Measurements from ENCODE around the gene TBC1D8B. TPM values are rescaled to one million over a fixed set of nuclear protein-coding genes. Genes with fewer than 3 reads are reported as not detected.
"Not testable (repeated sequence)": the region's sequence is repeated elsewhere in the genome, so short reads cannot be mapped to it uniquely, and the experiment has no call there.

Gene TBC1D8B
- 1.1 and 2.7 TPM in 2 replicates for total RNA-seq (2014; rRNA removed; shearing (Covaris generic))

GRCh38 chrX:106802388-106803275 lies at the start of gene TBC1D8B:
Gene TBC1D8B, plus strand, starts transcription at chrX:106802673. Its CDS starts 181 bp downstream, at chrX:106802854.
- peaks cover 26% of the 10 kb centered on the region for H3K27me3 ChIP-seq (ENCODE audit: control insufficient read depth, insufficient read depth, low read length)

GRCh38 chrX:106769288-106769687 lies 33.2 kb upstream of the TBC1D8B start:
- H3K36me3 ChIP-seq (replicated peaks; ENCODE audit: control insufficient read depth, insufficient read depth, low read length); H3K27me3 ChIP-seq (ENCODE audit: control insufficient read depth, insufficient read depth, low read length); H3K4me3 ChIP-seq (ENCODE audit: insufficient read depth, low read depth, low read length); DNase-seq: not testable (repeated sequence)

More at GRCh38 chrX:106802388-106803275, at the start of gene TBC1D8B:
- DNase-seq: peak; percentile 55
- peak within 1 kb of the TSS; percentile 65 for H3K4me3 ChIP-seq (ENCODE audit: insufficient read depth, low read depth, low read length)
- H3K36me3 ChIP-seq (replicated peaks; ENCODE audit: control insufficient read depth, insufficient read depth, low read length): no peaks in the 10 kb centered on the region

GRCh38 chrX:106774981-106775380 lies 27.5 kb upstream of the TBC1D8B start:
- Histone ChIP-seq H3K27me3 (ENCODE audit: control insufficient read depth, insufficient read depth, low read length) (no peaks in the 10 kb centered on the region), H3K36me3 (replicated peaks; ENCODE audit: control insufficient read depth, insufficient read depth, low read length) (no peaks in the 10 kb centered on the region), H3K4me3 (ENCODE audit: insufficient read depth, low read depth, low read length) (no peak overlapping the region)
- DNase-seq: no peak

GRCh38 chrX:106780264-106780663 lies 22.2 kb upstream of the TBC1D8B start:
- Histone ChIP-seq H3K27me3 (ENCODE audit: control insufficient read depth, insufficient read depth, low read length) (no peaks in the 10 kb centered on the region), H3K4me3 (ENCODE audit: insufficient read depth, low read depth, low read length) (no peak overlapping the region), H3K36me3 (replicated peaks; ENCODE audit: control insufficient read depth, insufficient read depth, low read length) (no peaks in the 10 kb centered on the region)
- DNase-seq: no peak

- H3K27me3 ChIP-seq (ENCODE audit: control insufficient read depth, insufficient read depth, low read length): no peaks in the 10 kb centered on the region
- H3K4me3 ChIP-seq (ENCODE audit: insufficient read depth, low read depth, low read length): no peak overlapping the region
- DNase-seq: no peak
- no peaks in the 10 kb centered on the region for H3K36me3 ChIP-seq (replicated peaks; ENCODE audit: control insufficient read depth, insufficient read depth, low read length)
Observed at GRCh38 chrX:106780664-106781377, 21.7 kb upstream of the TBC1D8B start.

GRCh38 chrX:106783716-106784115 lies 18.8 kb upstream of the TBC1D8B start:
- H3K4me3 ChIP-seq (ENCODE audit: insufficient read depth, low read depth, low read length): no peak overlapping the region
- DNase-seq: peak; percentile 6
- no peaks in the 10 kb centered on the region for H3K36me3 ChIP-seq (replicated peaks; ENCODE audit: control insufficient read depth, insufficient read depth, low read length)
- no peaks in the 10 kb centered on the region for H3K27me3 ChIP-seq (ENCODE audit: control insufficient read depth, insufficient read depth, low read length)

- no peak for DNase-seq
Observed at GRCh38 chrX:106791495-106791894, 11.0 kb upstream of the TBC1D8B start.

GRCh38 chrX:106802063-106802387 lies 448 bp upstream of the TBC1D8B start:
- peaks cover 26% of the 10 kb centered on the region for H3K27me3 ChIP-seq (ENCODE audit: control insufficient read depth, insufficient read depth, low read length)
- peak overlapping the region; percentile 65 for H3K4me3 ChIP-seq (ENCODE audit: insufficient read depth, low read depth, low read length)
- DNase-seq: no peak
- H3K36me3 ChIP-seq (replicated peaks; ENCODE audit: control insufficient read depth, insufficient read depth, low read length): no peaks in the 10 kb centered on the region

More at GRCh38 chrX:106791495-106791894, 11.0 kb upstream of the TBC1D8B start:
- H3K4me3 ChIP-seq (ENCODE audit: insufficient read depth, low read depth, low read length): no peak overlapping the region
- no peaks in the 10 kb centered on the region for H3K36me3 ChIP-seq (replicated peaks; ENCODE audit: control insufficient read depth, insufficient read depth, low read length)
- no peaks in the 10 kb centered on the region for H3K27me3 ChIP-seq (ENCODE audit: control insufficient read depth, insufficient read depth, low read length)

- Histone ChIP-seq H3K36me3 (replicated peaks; ENCODE audit: control insufficient read depth, insufficient read depth, low read length) (no peaks in the 10 kb centered on the region), H3K27me3 (ENCODE audit: control insufficient read depth, insufficient read depth, low read length) (no peaks in the 10 kb centered on the region), H3K4me3 (ENCODE audit: insufficient read depth, low read depth, low read length) (no peak overlapping the region)
- no peak for DNase-seq
Observed at GRCh38 chrX:106811131-106811910, 8.8 kb downstream of the TBC1D8B start.

- H3K27me3 ChIP-seq (ENCODE audit: control insufficient read depth, insufficient read depth, low read length); DNase-seq; H3K36me3 ChIP-seq (replicated peaks; ENCODE audit: control insufficient read depth, insufficient read depth, low read length); H3K4me3 ChIP-seq (ENCODE audit: insufficient read depth, low read depth, low read length): not testable (repeated sequence)
Observed at GRCh38 chrX:106812930-106813329, 10.5 kb downstream of the TBC1D8B start.

GRCh38 chrX:106814093-106814492 lies 11.6 kb downstream of the TBC1D8B start:
- H3K27me3 ChIP-seq (ENCODE audit: control insufficient read depth, insufficient read depth, low read length); H3K36me3 ChIP-seq (replicated peaks; ENCODE audit: control insufficient read depth, insufficient read depth, low read length); DNase-seq; H3K4me3 ChIP-seq (ENCODE audit: insufficient read depth, low read depth, low read length): not testable (repeated sequence)

GRCh38 chrX:106862972-106863688 lies 60.7 kb downstream of the TBC1D8B start:
- Histone ChIP-seq H3K36me3 (replicated peaks; ENCODE audit: control insufficient read depth, insufficient read depth, low read length) (no peaks in the 10 kb centered on the region), H3K27me3 (ENCODE audit: control insufficient read depth, insufficient read depth, low read length) (no peaks in the 10 kb centered on the region), H3K4me3 (ENCODE audit: insufficient read depth, low read depth, low read length) (no peak overlapping the region)
- peak; percentile 43 for DNase-seq

- no peak for DNase-seq
- Histone ChIP-seq H3K36me3 (replicated peaks; ENCODE audit: control insufficient read depth, insufficient read depth, low read length) (no peaks in the 10 kb centered on the region), H3K27me3 (ENCODE audit: control insufficient read depth, insufficient read depth, low read length) (no peaks in the 10 kb centered on the region)
Observed at GRCh38 chrX:106863697-106864096, 61.2 kb downstream of the TBC1D8B start.

GRCh38 chrX:106872796-106873195 lies 70.3 kb downstream of the TBC1D8B start:
- H3K27me3 ChIP-seq (ENCODE audit: control insufficient read depth, insufficient read depth, low read length); H3K4me3 ChIP-seq (ENCODE audit: insufficient read depth, low read depth, low read length); H3K36me3 ChIP-seq (replicated peaks; ENCODE audit: control insufficient read depth, insufficient read depth, low read length); DNase-seq: not testable (repeated sequence)

More at GRCh38 chrX:106863697-106864096, 61.2 kb downstream of the TBC1D8B start:
- no peak overlapping the region for H3K4me3 ChIP-seq (ENCODE audit: insufficient read depth, low read depth, low read length)

Data from H7 (cell line).